Endothelial cell of umbilical vein (primary cell): ENCODE results near the gene CUX1.

ENCODE experiments used
- CTCF ChIP-seq, 2 donors: IDR thresholded peaks; 1 replicate in 1 of 2; 2 replicates in 1 of 2; pipeline ENCODE4 v1.5.1; 2011; ENCODE audit warnings: low read length in 2 of 2, mild to moderate bottlenecking in 2 of 2, moderate library complexity in 2 of 2, control low read depth in 1 of 2, inconsistent platforms in 1 of 2, low read depth in 1 of 2; ENCODE audit not compliant: insufficient read depth in 1 of 2; ENCODE audit errors: extremely low read depth in 1 of 2
- EZH2 ChIP-seq: IDR thresholded peaks from 2 replicates; pipeline ENCODE4 v1.6.1; 2012; ENCODE audit warnings: borderline replicate concordance, low read depth, mild to moderate bottlenecking, moderate library complexity, low read length, inconsistent platforms; ENCODE audit not compliant: severe bottlenecking
- MAX ChIP-seq: IDR thresholded peaks from 2 replicates; pipeline ENCODE4 v1.6.1; 2011; ENCODE audit not compliant: insufficient read depth, insufficient read length
- POLR2A ChIP-seq: IDR thresholded peaks from 2 replicates; pipeline ENCODE4 v1.6.1; 2012; ENCODE audit warnings: low read depth, mild to moderate bottlenecking, control low read depth, low read length
- POLR2AphosphoS5 ChIP-seq: IDR thresholded peaks from 2 replicates; pipeline ENCODE4 v1.6.1; 2012; ENCODE audit warnings: low read depth, mild to moderate bottlenecking, control low read depth, low read length, moderate library complexity; ENCODE audit not compliant: insufficient read depth

GRCh38 chr7:102173669-102174068 is 356.2 kb downstream of the CUX1 start:
- no peak for TF ChIP-seq CTCF (IDR thresholded peaks at IDR 0.05; ENCODE audit: extremely low read depth in 1 of 2, insufficient read depth in 1 of 2, low read depth in 1 of 2, low read length in 2 of 2)
- no peak for TF ChIP-seq MAX
- no peak for TF ChIP-seq EZH2
- TF ChIP-seq POLR2A = no peak
- no peak for TF ChIP-seq POLR2AphosphoS5
